GM13976 (cell line): ENCODE data around the gene AFAP1L2.

Experiments
- DNase-seq: peaks from one replicate; pipeline ENCODE4 v3.0.0; 2012; ENCODE audit warnings: low spot score
- CTCF ChIP-seq: IDR thresholded peaks from 2 replicates; pipeline ENCODE4 v1.5.1; 2012; ENCODE audit warnings: borderline replicate concordance, mild to moderate bottlenecking; ENCODE audit not compliant: insufficient read depth; ENCODE audit errors: extremely low read depth, missing control alignments, control extremely low read depth
- in situ Hi-C: fragments of 300-500 bp; cut with MboI; formaldehyde crosslinking; loops from one replicate; pipeline ENCODE4 v1.12.0; 2022; ENCODE audit warnings: low sequenced_read_pairs, mixed read lengths, inconsistent platforms; ENCODE audit not compliant: unreplicated experiment

The AFAP1L2 gene

GRCh38 chr10:114347791-114348190, 56.5 kb downstream of the AFAP1L2 start:
- in situ Hi-C loops: no loop called here

GRCh38 chr10:114347241-114347640, 57.1 kb downstream of the AFAP1L2 start:
- no peak for DNase-seq
- no peak for TF ChIP-seq CTCF
- in situ Hi-C loops: no loop called here

More at GRCh38 chr10:114347791-114348190, 56.5 kb downstream of the AFAP1L2 start:
- no peak for TF ChIP-seq CTCF
- no peak for DNase-seq

- DNase-seq: no peak
- TF ChIP-seq CTCF: no peak
- in situ Hi-C loops: no loop called here
Measured at GRCh38 chr10:114346176-114347031, 57.9 kb downstream of the AFAP1L2 start.

GRCh38 chr10:114345701-114346100, 58.6 kb downstream of the AFAP1L2 start:
- in situ Hi-C loops: no loop called here
- no peak for DNase-seq
- no peak for TF ChIP-seq CTCF

GRCh38 chr10:114343623-114344505, 60.4 kb downstream of the AFAP1L2 start:
- in situ Hi-C loops: no loop called here
- no peak for TF ChIP-seq CTCF
- no peak for DNase-seq

- no peak for TF ChIP-seq CTCF
- no peak for DNase-seq
- in situ Hi-C loops: no loop called here
Measured at GRCh38 chr10:114342976-114343375, 61.3 kb downstream of the AFAP1L2 start.
